ENCODE results near the gene UMOD.
"Not testable (repeated sequence)": the region's sequence is repeated elsewhere in the genome, so short reads cannot be mapped to it uniquely, and the experiment has no call there.

The UMOD gene

GRCh38 chr16:20313741-20314140 lies 38.8 kb downstream of the UMOD start:
- no peaks in the 10 kb centered on the region for H3F3A ChIP-seq (ENCODE audit: insufficient read depth)
- no peaks in the 10 kb centered on the region for H3K9me3 ChIP-seq (ENCODE audit: insufficient read depth, low read length)
- no peaks in the 10 kb centered on the region for H4K20me1 ChIP-seq (ENCODE audit: low read depth, low read length)
- H3K4me2 ChIP-seq (ENCODE audit: low read depth, low read length, poor library complexity, severe bottlenecking), result no peak overlapping the region
- no peaks in the 10 kb centered on the region for H3K36me3 ChIP-seq (ENCODE audit: low read length)
- H3K4me3 ChIP-seq (ENCODE audit: insufficient read depth, low read length, poor library complexity, severe bottlenecking), result no peak overlapping the region
- no peak overlapping the region for H3K27ac ChIP-seq (ENCODE audit: low read depth, low read length)
- TF ChIP-seq EZH2phosphoT487 (conservative IDR thresholded peaks at IDR 0.05; ENCODE audit: low read length), result no peak
- TF ChIP-seq, protein P1, sequence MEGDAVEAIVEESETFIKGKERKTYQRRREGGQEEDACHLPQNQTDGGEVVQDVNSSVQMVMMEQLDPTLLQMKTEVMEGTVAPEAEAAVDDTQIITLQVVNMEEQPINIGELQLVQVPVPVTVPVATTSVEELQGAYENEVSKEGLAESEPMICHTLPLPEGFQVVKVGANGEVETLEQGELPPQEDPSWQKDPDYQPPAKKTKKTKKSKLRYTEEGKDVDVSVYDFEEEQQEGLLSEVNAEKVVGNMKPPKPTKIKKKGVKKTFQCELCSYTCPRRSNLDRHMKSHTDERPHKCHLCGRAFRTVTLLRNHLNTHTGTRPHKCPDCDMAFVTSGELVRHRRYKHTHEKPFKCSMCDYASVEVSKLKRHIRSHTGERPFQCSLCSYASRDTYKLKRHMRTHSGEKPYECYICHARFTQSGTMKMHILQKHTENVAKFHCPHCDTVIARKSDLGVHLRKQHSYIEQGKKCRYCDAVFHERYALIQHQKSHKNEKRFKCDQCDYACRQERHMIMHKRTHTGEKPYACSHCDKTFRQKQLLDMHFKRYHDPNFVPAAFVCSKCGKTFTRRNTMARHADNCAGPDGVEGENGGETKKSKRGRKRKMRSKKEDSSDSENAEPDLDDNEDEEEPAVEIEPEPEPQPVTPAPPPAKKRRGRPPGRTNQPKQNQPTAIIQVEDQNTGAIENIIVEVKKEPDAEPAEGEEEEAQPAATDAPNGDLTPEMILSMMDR (IDR thresholded peaks at IDR 0.05; ENCODE audit: insufficient read depth, low read length, poor library complexity, severe bottlenecking), result no peak
- H3K9ac ChIP-seq (ENCODE audit: low read length), result no peak overlapping the region
- no peaks in the 10 kb centered on the region for H3K79me2 ChIP-seq (ENCODE audit: insufficient read depth, low read length)
- H3K27me3 ChIP-seq (ENCODE audit: low read length), result no peaks in the 10 kb centered on the region
- no peak overlapping the region for H2AFZ ChIP-seq (ENCODE audit: low read depth, low read length, severe bottlenecking)
- no peaks in the 10 kb centered on the region for H3K9me2 ChIP-seq (replicated peaks; ENCODE audit: insufficient read depth, low read length)

GRCh38 chr16:20312536-20313095 lies 39.9 kb downstream of the UMOD start:
- not testable (repeated sequence) for H2AFZ ChIP-seq (ENCODE audit: low read depth, low read length, severe bottlenecking); H3K27ac ChIP-seq (ENCODE audit: low read depth, low read length); H3K27me3 ChIP-seq (ENCODE audit: low read length); H3K4me3 ChIP-seq (ENCODE audit: insufficient read depth, low read length, poor library complexity, severe bottlenecking); H3K9me3 ChIP-seq (ENCODE audit: insufficient read depth, low read length); H3K4me2 ChIP-seq (ENCODE audit: low read depth, low read length, poor library complexity, severe bottlenecking); H3K36me3 ChIP-seq (ENCODE audit: low read length); H3K79me2 ChIP-seq (ENCODE audit: insufficient read depth, low read length); H3F3A ChIP-seq (ENCODE audit: insufficient read depth); H3K9me2 ChIP-seq (replicated peaks; ENCODE audit: insufficient read depth, low read length); H4K20me1 ChIP-seq (ENCODE audit: low read depth, low read length); H3K9ac ChIP-seq (ENCODE audit: low read length)

DNA sequence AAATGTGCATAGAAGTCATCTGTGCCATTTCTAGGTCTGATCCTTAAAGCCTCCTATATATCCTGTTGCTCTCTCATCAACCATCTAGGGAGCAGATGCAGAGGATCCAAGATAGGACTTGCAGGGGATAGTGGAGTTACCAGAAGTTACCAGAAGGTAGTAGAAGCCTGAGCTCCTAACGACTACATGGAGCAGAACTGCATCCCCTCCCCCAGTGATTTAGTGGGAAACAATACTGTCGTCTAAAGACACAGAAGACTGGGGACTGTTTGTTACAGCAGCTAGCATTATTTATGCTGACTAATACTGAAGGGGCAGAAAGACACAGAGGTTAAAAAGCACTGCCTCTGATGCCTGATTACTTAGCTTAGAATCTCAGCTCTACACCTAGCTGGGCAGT lies 41.0 kb downstream of the UMOD start:
- Histone ChIP-seq H3K36me3 (ENCODE audit: low read length) (no peaks in the 10 kb centered on the region), H4K20me1 (ENCODE audit: low read depth, low read length) (no peaks in the 10 kb centered on the region), H3K79me2 (ENCODE audit: insufficient read depth, low read length) (no peaks in the 10 kb centered on the region), H3K27ac (ENCODE audit: low read depth, low read length) (no peak overlapping the region), H3K9me3 (ENCODE audit: insufficient read depth, low read length) (no peaks in the 10 kb centered on the region), H3K27me3 (ENCODE audit: low read length) (no peaks in the 10 kb centered on the region), H3K9me2 (replicated peaks; ENCODE audit: insufficient read depth, low read length) (no peaks in the 10 kb centered on the region), H3F3A (ENCODE audit: insufficient read depth) (no peaks in the 10 kb centered on the region), H3K4me2 (ENCODE audit: low read depth, low read length, poor library complexity, severe bottlenecking) (no peak overlapping the region), H3K4me3 (ENCODE audit: insufficient read depth, low read length, poor library complexity, severe bottlenecking) (no peak overlapping the region), H2AFZ (ENCODE audit: low read depth, low read length, severe bottlenecking) (no peak overlapping the region), H3K9ac (ENCODE audit: low read length) (no peak overlapping the region)
- TF ChIP-seq, protein P1 (IDR thresholded peaks at IDR 0.05; ENCODE audit: insufficient read depth, low read length, poor library complexity, severe bottlenecking), result no peak
- no peak for TF ChIP-seq EZH2phosphoT487 (conservative IDR thresholded peaks at IDR 0.05; ENCODE audit: low read length)

GRCh38 chr16:20310421-20311395 lies 41.8 kb downstream of the UMOD start:
- H3K4me2 ChIP-seq (ENCODE audit: low read depth, low read length, poor library complexity, severe bottlenecking), result no peak overlapping the region
- H3F3A ChIP-seq (ENCODE audit: insufficient read depth), result no peaks in the 10 kb centered on the region
- no peaks in the 10 kb centered on the region for H3K36me3 ChIP-seq (ENCODE audit: low read length)
- TF ChIP-seq, protein P1 (IDR thresholded peaks at IDR 0.05; ENCODE audit: insufficient read depth, low read length, poor library complexity, severe bottlenecking), result no peak
- TF ChIP-seq EZH2phosphoT487 (conservative IDR thresholded peaks at IDR 0.05; ENCODE audit: low read length), result no peak
- no peak overlapping the region for H3K27ac ChIP-seq (ENCODE audit: low read depth, low read length)
- no peaks in the 10 kb centered on the region for H3K9me3 ChIP-seq (ENCODE audit: insufficient read depth, low read length)
- no peak overlapping the region for H3K4me3 ChIP-seq (ENCODE audit: insufficient read depth, low read length, poor library complexity, severe bottlenecking)
- H2AFZ ChIP-seq (ENCODE audit: low read depth, low read length, severe bottlenecking), result no peak overlapping the region
- no peak overlapping the region for H3K9ac ChIP-seq (ENCODE audit: low read length)
- no peaks in the 10 kb centered on the region for H3K9me2 ChIP-seq (replicated peaks; ENCODE audit: insufficient read depth, low read length)
- no peaks in the 10 kb centered on the region for H4K20me1 ChIP-seq (ENCODE audit: low read depth, low read length)
- no peaks in the 10 kb centered on the region for H3K79me2 ChIP-seq (ENCODE audit: insufficient read depth, low read length)
- no peaks in the 10 kb centered on the region for H3K27me3 ChIP-seq (ENCODE audit: low read length)

Measured in SU-DHL-6 (cell line).